NCI-H187 treated with DMSO at 0.1 percent for 48 hours (cell line): ENCODE data around the gene PROS1.
"Not testable (repeated sequence)": the region's sequence is repeated elsewhere in the genome, so short reads cannot be mapped to it uniquely, and the experiment has no call there.

Experiments used
- DNase-seq: peaks from one replicate; lab custom pipeline; 2025; lab: John Stamatoyannopoulos, UW

Gene PROS1

GRCh38 chr3:93873412-93873811 is 100.3 kb downstream of the PROS1 start:
- not testable (repeated sequence) for DNase-seq

GRCh38 chr3:93867425-93867824 is 106.3 kb downstream of the PROS1 start:
- no peak for DNase-seq

- no peak for DNase-seq
Observed at GRCh38 chr3:93861017-93861416, 112.7 kb downstream of the PROS1 start.

- no peak for DNase-seq
Observed at GRCh38 chr3:93855401-93855800, 118.3 kb downstream of the PROS1 start.

GRCh38 chr3:93852228-93852627 is 121.5 kb downstream of the PROS1 start:
- not testable (repeated sequence) for DNase-seq

GRCh38 chr3:93843981-93844380 is 129.7 kb downstream of the PROS1 start:
- no peak for DNase-seq

- DNase-seq = not testable (repeated sequence)
Observed at GRCh38 chr3:93839193-93839592, 134.5 kb downstream of the PROS1 start.
